Astrocyte (in vitro differentiated cells and primary cell): ENCODE results near the gene RRP9. TPM values are rescaled to one million over a fixed set of nuclear protein-coding genes. Genes with fewer than 3 reads are reported as not detected.
"Not testable (repeated sequence)": the region's sequence is repeated elsewhere in the genome, so short reads cannot be mapped to it uniquely, and the experiment has no call there.

Experiments
- DNase-seq: peaks from one replicate; pipeline ENCODE4 v3.0.0-alpha.2; 2010; ENCODE audit warnings: low read depth
- FAIRE-seq: peaks from 2 replicates; lab custom pipeline; 2011; peaks lifted over from hg19 to GRCh38; lab: Jason Lieb, UNC
- H2AFZ ChIP-seq: 2 replicates; pipeline ENCODE4 v1.6.0; 2012; ENCODE audit warnings: low read depth, low read length, inconsistent platforms
- H3K27ac ChIP-seq: 2 replicates; pipeline ENCODE4 v1.5.1; 2011; ENCODE audit warnings: low read depth, low read length, inconsistent platforms
- H3K27me3 ChIP-seq: 2 replicates; pipeline ENCODE4 v1.6.0; 2011; ENCODE audit warnings: low read length, inconsistent platforms; ENCODE audit not compliant: insufficient read depth
- H3K36me3 ChIP-seq: 2 replicates; pipeline ENCODE4 v1.5.1; 2011; ENCODE audit warnings: low read length, inconsistent platforms; ENCODE audit not compliant: insufficient read depth
- H3K4me1 ChIP-seq: 2 replicates; pipeline ENCODE4 v1.5.1; 2011; ENCODE audit warnings: low read length, inconsistent platforms; ENCODE audit not compliant: insufficient read depth
- H3K4me2 ChIP-seq: 2 replicates; pipeline ENCODE4 v1.6.0; 2012; ENCODE audit warnings: low read length, inconsistent platforms
- H3K4me3 ChIP-seq: 2 replicates; pipeline ENCODE4 v1.5.1; 2011; ENCODE audit warnings: low read depth, mild to moderate bottlenecking, low read length, inconsistent platforms; ENCODE audit not compliant: insufficient read depth
- H3K79me2 ChIP-seq: 2 replicates; pipeline ENCODE4 v1.6.0; 2012; ENCODE audit warnings: mild to moderate bottlenecking, low read length, inconsistent platforms; ENCODE audit not compliant: insufficient read depth
- H3K9ac ChIP-seq: 2 replicates; pipeline ENCODE4 v1.6.0; 2012; ENCODE audit warnings: mild to moderate bottlenecking, low read length, inconsistent platforms
- H3K9me3 ChIP-seq: 2 replicates; pipeline ENCODE4 v1.5.1; 2012; ENCODE audit warnings: low read depth, mild to moderate bottlenecking, low read length, inconsistent platforms; ENCODE audit not compliant: insufficient read depth
- H4K20me1 ChIP-seq: 2 replicates; pipeline ENCODE4 v1.6.0; 2012; ENCODE audit warnings: low read length, inconsistent platforms; ENCODE audit not compliant: insufficient read depth
- H3K27ac Mint-ChIP-seq: one replicate; pipeline ENCODE4 v1.8.0; 2021; ENCODE audit warnings: mild to moderate bottlenecking, mixed read lengths; ENCODE audit not compliant: unreplicated experiment
- H3K27me3 Mint-ChIP-seq: one replicate; pipeline ENCODE4 v1.8.0; 2021; ENCODE audit warnings: low read depth, mixed read lengths; ENCODE audit not compliant: unreplicated experiment
- H3K36me3 Mint-ChIP-seq: one replicate; pipeline ENCODE4 v1.8.0; 2021; ENCODE audit warnings: low read depth, mixed read lengths; ENCODE audit not compliant: unreplicated experiment
- H3K4me1 Mint-ChIP-seq: one replicate; pipeline ENCODE4 v1.8.0; 2021; ENCODE audit warnings: low read depth, mixed read lengths; ENCODE audit not compliant: unreplicated experiment
- H3K4me3 Mint-ChIP-seq: one replicate; pipeline ENCODE4 v1.8.0; 2021; ENCODE audit warnings: mild to moderate bottlenecking, moderate library complexity, mixed read lengths; ENCODE audit not compliant: unreplicated experiment
- H3K9me3 Mint-ChIP-seq: one replicate; pipeline ENCODE4 v1.8.0; 2021; ENCODE audit warnings: mild to moderate bottlenecking, mixed read lengths; ENCODE audit not compliant: unreplicated experiment
- CTCF ChIP-seq: IDR thresholded peaks from 2 replicates; pipeline ENCODE4 v1.5.1; 2011; ENCODE audit warnings: low read depth, mild to moderate bottlenecking, inconsistent platforms, low read length, moderate library complexity; ENCODE audit not compliant: insufficient read depth
- EZH2 ChIP-seq: IDR thresholded peaks from 2 replicates; pipeline ENCODE4 v1.6.1; 2012; ENCODE audit warnings: mild to moderate bottlenecking, low read length, inconsistent platforms; ENCODE audit not compliant: insufficient read depth
- total RNA-seq: library from RNA; stranded (reverse); gene quantifications from 2 replicates; pipeline ENCODE4 v1.2.1, GENCODE V29; 2021

RRP9 gene
- total RNA-seq, 1 donor from 2014 or later: 22.9 TPM

GRCh38 chr3:51908026-51908425 lies 33.7 kb downstream of the RRP9 start:
- no peak for FAIRE-seq
- no peak overlapping the region for H3K4me3 Mint-ChIP-seq
- no peak for TF ChIP-seq EZH2
- no peak for TF ChIP-seq CTCF
- Histone ChIP-seq H3K9me3 (no peaks in the 10 kb centered on the region), H2AFZ (no peak overlapping the region), H3K27ac (no peak overlapping the region), H3K4me1 (no peaks in the 10 kb centered on the region), H4K20me1 (no peaks in the 10 kb centered on the region), H3K36me3 (no peaks in the 10 kb centered on the region), H3K4me2 (no peak overlapping the region), H3K79me2 (no peaks in the 10 kb centered on the region), H3K27me3 (no peaks in the 10 kb centered on the region), H3K9ac (no peak overlapping the region), H3K4me3 (no peak overlapping the region)
- peaks cover 26% of the 10 kb centered on the region for H3K9me3 Mint-ChIP-seq
- DNase-seq: no peak
- peaks cover 8% of the 10 kb centered on the region for H3K36me3 Mint-ChIP-seq
- no peaks in the 10 kb centered on the region for H3K4me1 Mint-ChIP-seq
- H3K27me3 Mint-ChIP-seq: no peaks in the 10 kb centered on the region
- no peak overlapping the region for H3K27ac Mint-ChIP-seq

- Histone ChIP-seq H3K9ac (no peak overlapping the region), H3K4me2 (no peak overlapping the region), H3K4me1 (no peaks in the 10 kb centered on the region), H3K27ac (no peak overlapping the region), H3K79me2 (no peaks in the 10 kb centered on the region), H3K4me3 (no peak overlapping the region), H3K27me3 (no peaks in the 10 kb centered on the region), H3K36me3 (no peaks in the 10 kb centered on the region), H2AFZ (no peak overlapping the region), H4K20me1 (no peaks in the 10 kb centered on the region), H3K9me3 (no peaks in the 10 kb centered on the region)
- Mint-ChIP-seq H3K4me3 (no peak overlapping the region), H3K27me3 (no peaks in the 10 kb centered on the region), H3K9me3 (peaks cover 29% of the 10 kb centered on the region), H3K36me3 (peaks cover 8% of the 10 kb centered on the region), H3K27ac (no peak overlapping the region), H3K4me1 (no peaks in the 10 kb centered on the region)
- DNase-seq: no peak
- no peak for FAIRE-seq
- no peak for TF ChIP-seq CTCF
- no peak for TF ChIP-seq EZH2
These were observed 37.5 kb downstream of the RRP9 start for GRCh38 chr3:51904034-51904823.

GRCh38 chr3:51902361-51902760 lies 39.3 kb downstream of the RRP9 start:
- not testable (repeated sequence) for H4K20me1 ChIP-seq, H3K27me3 Mint-ChIP-seq, H3K9me3 ChIP-seq, H3K4me1 ChIP-seq, H3K27ac Mint-ChIP-seq, H3K4me3 ChIP-seq, H2AFZ ChIP-seq, FAIRE-seq, H3K27me3 ChIP-seq, H3K36me3 Mint-ChIP-seq, H3K27ac ChIP-seq, H3K79me2 ChIP-seq, H3K36me3 ChIP-seq, H3K4me1 Mint-ChIP-seq, H3K9ac ChIP-seq, H3K4me2 ChIP-seq, H3K4me3 Mint-ChIP-seq
- H3K9me3 Mint-ChIP-seq: peaks cover 21% of the 10 kb centered on the region
- DNase-seq: peak; percentile 11

- not testable (repeated sequence) for H3K27me3 ChIP-seq, H3K9ac ChIP-seq, H3K9me3 Mint-ChIP-seq, H3K4me3 Mint-ChIP-seq, H3K36me3 Mint-ChIP-seq, H3K27ac Mint-ChIP-seq, H3K4me1 ChIP-seq, H3K4me3 ChIP-seq, H3K27me3 Mint-ChIP-seq, H3K4me1 Mint-ChIP-seq, H3K9me3 ChIP-seq, H3K36me3 ChIP-seq, DNase-seq, H2AFZ ChIP-seq, H3K4me2 ChIP-seq, FAIRE-seq, H3K27ac ChIP-seq, H3K79me2 ChIP-seq, H4K20me1 ChIP-seq
These were observed 41.7 kb downstream of the RRP9 start for GRCh38 chr3:51900043-51900442.
